Liver (tissue), 9 donors: ENCODE results near the gene KCNMA1. TPM values are rescaled to one million over a fixed set of nuclear protein-coding genes. Genes with fewer than 3 reads are reported as not detected.

Experiments used
- DNase-seq: peaks from one replicate; pipeline ENCODE4 v3.0.0-alpha.2; 2017; ENCODE audit warnings: low spot score
- H3K27ac ChIP-seq, 2 donors: one replicate each; pipeline ENCODE4 v1.7.0; 2013; ENCODE audit warnings: inconsistent platforms in 2 of 2, low read length in 2 of 2, control low read depth in 1 of 2, low read depth in 1 of 2, mild to moderate bottlenecking in 1 of 2
- H3K27me3 ChIP-seq, 4 donors: one replicate each; pipeline versions ENCODE4 v1.6.1 to v1.7.0; 2013; ENCODE audit warnings: low read length in 3 of 4, inconsistent platforms in 1 of 4, mild to moderate bottlenecking in 1 of 4, moderate library complexity in 1 of 4; ENCODE audit not compliant: control insufficient read depth in 4 of 4, insufficient read depth in 4 of 4
- H3K36me3 ChIP-seq, 4 donors: one replicate each; pipeline versions ENCODE4 v1.6.1 to v1.7.0; 2013; ENCODE audit warnings: low read length in 3 of 4, mild to moderate bottlenecking in 3 of 4, low read depth in 1 of 4, moderate library complexity in 1 of 4; ENCODE audit not compliant: control insufficient read depth in 4 of 4, insufficient read depth in 3 of 4
- H3K4me1 ChIP-seq, 4 donors: one replicate each; pipeline versions ENCODE4 v1.6.1 to v1.7.0; 2013; ENCODE audit warnings: low read length in 3 of 4, mild to moderate bottlenecking in 3 of 4, moderate library complexity in 1 of 4; ENCODE audit not compliant: control insufficient read depth in 4 of 4, insufficient read depth in 4 of 4
- H3K4me3 ChIP-seq, 3 donors: one replicate each; pipeline versions ENCODE4 v1.6.1 to v1.7.0; 2013; ENCODE audit warnings: low read length in 3 of 3, control low read depth in 1 of 3, low read depth in 1 of 3, mild to moderate bottlenecking in 1 of 3
- H3K9ac ChIP-seq, 2 donors: one replicate each; pipeline ENCODE4 v1.7.0; 2013; ENCODE audit warnings: low read length in 2 of 2, mild to moderate bottlenecking in 2 of 2, moderate library complexity in 2 of 2, control low read depth in 1 of 2, low read depth in 1 of 2
- H3K9me3 ChIP-seq, 4 donors: one replicate each; pipeline versions ENCODE4 v1.6.1 to v1.7.0; 2013; ENCODE audit warnings: low read length in 3 of 4; ENCODE audit not compliant: control insufficient read depth in 4 of 4
- ATF3 ChIP-seq: IDR thresholded peaks from 2 replicates; pipeline ENCODE4 v1.6.1; 2016; ENCODE audit warnings: antibody characterized with exemption
- CTCF ChIP-seq: fragments of 150-350 bp; IDR thresholded peaks from 2 replicates; pipeline ENCODE4 v1.5.1; 2017; ENCODE audit warnings: improper control_type of control experiment, low read depth, low read length; ENCODE audit not compliant: missing input control
- EGR1 ChIP-seq, 2 donors: IDR thresholded peaks; 2 replicates each; pipeline ENCODE4 v1.6.1; 2016 to 2018; ENCODE audit warnings: antibody characterized with exemption in 2 of 2, low read depth in 2 of 2
- FOXA1 ChIP-seq: IDR thresholded peaks from 2 replicates; pipeline ENCODE4 v1.6.1; 2016; ENCODE audit warnings: antibody characterized with exemption
- FOXA2 ChIP-seq: IDR thresholded peaks from 2 replicates; pipeline ENCODE4 v1.6.1; 2016; ENCODE audit warnings: antibody characterized with exemption
- GABPA ChIP-seq, 2 donors: IDR thresholded peaks in 1 of 2; conservative IDR thresholded peaks in 1 of 2; 2 replicates each; pipeline ENCODE4 v1.6.1; 2016; ENCODE audit warnings: antibody characterized with exemption in 2 of 2, mild to moderate bottlenecking in 1 of 2, moderate library complexity in 1 of 2
- HNF4A ChIP-seq, 2 donors: conservative IDR thresholded peaks; 2 replicates each; pipeline ENCODE4 v1.6.1; 2016; ENCODE audit warnings: antibody characterized with exemption in 2 of 2, mild to moderate bottlenecking in 2 of 2
- HNF4G ChIP-seq: IDR thresholded peaks from 2 replicates; pipeline ENCODE4 v1.6.1; 2016; ENCODE audit warnings: antibody characterized with exemption
- JUND ChIP-seq, 2 donors: IDR thresholded peaks; 2 replicates each; pipeline ENCODE4 v1.6.1; 2016; ENCODE audit warnings: antibody characterized with exemption in 2 of 2
- MAX ChIP-seq: IDR thresholded peaks from 2 replicates; pipeline ENCODE4 v1.6.1; 2016; ENCODE audit warnings: antibody characterized with exemption
- NR2F2 ChIP-seq: IDR thresholded peaks from 2 replicates; pipeline ENCODE4 v1.6.1; 2016; ENCODE audit warnings: antibody characterized with exemption
- RAD21 ChIP-seq, 2 donors: IDR thresholded peaks; 2 replicates each; pipeline ENCODE4 v1.6.1; 2016; ENCODE audit warnings: antibody characterized with exemption in 2 of 2, mild to moderate bottlenecking in 2 of 2
- REST ChIP-seq: IDR thresholded peaks from 2 replicates; pipeline ENCODE4 v1.6.1; 2016; ENCODE audit warnings: antibody characterized with exemption, mild to moderate bottlenecking
- RXRA ChIP-seq, 2 donors: IDR thresholded peaks; 2 replicates each; pipeline ENCODE4 v1.6.1; 2017 to 2018; ENCODE audit warnings: antibody characterized with exemption in 2 of 2, mild to moderate bottlenecking in 1 of 2
- SP1 ChIP-seq: IDR thresholded peaks from 2 replicates; pipeline ENCODE4 v1.6.1; 2018; ENCODE audit warnings: antibody characterized with exemption, mild to moderate bottlenecking
- TAF1 ChIP-seq: conservative IDR thresholded peaks from 2 replicates; pipeline ENCODE4 v1.6.1; 2016; ENCODE audit warnings: antibody characterized with exemption, mild to moderate bottlenecking
- YY1 ChIP-seq: IDR thresholded peaks from 2 replicates; pipeline ENCODE4 v1.6.1; 2016; ENCODE audit warnings: antibody characterized with exemption, mild to moderate bottlenecking
- ZBTB33 ChIP-seq: IDR thresholded peaks from 2 replicates; pipeline ENCODE4 v1.6.1; 2016; ENCODE audit warnings: antibody characterized with exemption
- WGBS: extraction: QIAGEN DNeasy Blood & Tissue Kit; methylation state at CpG from one replicate; pipeline ENCODE4 v1.1.7; 2013; 5-methylcytosine and 5-hydroxymethylcytosine counted together
- polyA plus RNA-seq, 2 donors: library from polyadenylated mRNA; stranded (reverse) in 1 of 2; unstranded in 1 of 2; fragments of 200-250 nt in 1 of 2; fragments of >200 nt in 1 of 2; fragmentation: Nextera tagmentation in 1 of 2; extraction: Ambion mirVana in 1 of 2; gene quantifications; one replicate each; pipeline versions ENCODE4 v1.2.1 to v1.2.3, GENCODE V29; 2013 to 2015
- total RNA-seq, 2 donors: library from RNA; depleted of rRNA; stranded (reverse); fragments of >200 nt; gene quantifications; one replicate each; pipeline ENCODE4 v1.2.3, GENCODE V29; 2014
- donor health status: healthy.
- donor health status: healthy.
- donor health status: healthy.
- donor health status: healthy.
- donor health status: healthy.

The KCNMA1 gene
- total and polyA plus RNA-seq, 4 donors = 2.5 to 9.7 (median 4.7) TPM

- Histone ChIP-seq H3K27me3 (no peaks in the 10 kb centered on the region), H3K36me3 (no peaks in the 10 kb centered on the region), H3K27ac (no peak overlapping the region), H3K4me3 (no peak overlapping the region), H3K9me3 (no peaks in the 10 kb centered on the region), H3K4me1 (peaks cover 0 to 7% (median under 1%) of the 10 kb centered on the region in 4 donors), H3K9ac (no peak overlapping the region)
- no peak for DNase-seq
- WGBS = 89% methylated on average over 5 of the region's 5 CpGs
- TF ChIP-seq ZBTB33 = no peak
- no peak for TF ChIP-seq HNF4G
- no peak for TF ChIP-seq JUND (IDR thresholded peaks at IDR 0.05)
- no peak for TF ChIP-seq RAD21 (IDR thresholded peaks at IDR 0.05)
- TF ChIP-seq RXRA (IDR thresholded peaks at IDR 0.05) = no peak
- TF ChIP-seq YY1 = no peak
- no peak for TF ChIP-seq ATF3
- no peak for TF ChIP-seq EGR1 (IDR thresholded peaks at IDR 0.05; ENCODE audit: low read depth in 2 of 2)
- TF ChIP-seq SP1 = no peak
- no peak for TF ChIP-seq REST
- TF ChIP-seq CTCF = no peak
- TF ChIP-seq GABPA (IDR thresholded peaks at IDR 0.05 in 1 of 2, conservative IDR thresholded peaks at IDR 0.05 in 1 of 2) = no peak
- TF ChIP-seq FOXA1 = no peak
- TF ChIP-seq HNF4A (conservative IDR thresholded peaks at IDR 0.05) = no peak
- no peak for TF ChIP-seq TAF1
- no peak for TF ChIP-seq FOXA2
- TF ChIP-seq NR2F2 = no peak
- no peak for TF ChIP-seq MAX
Measured at GRCh38 chr10:77592946-77593636, 44.5 kb downstream of the KCNMA1 start.
